ENCODE measurements around the gene UACA. TPM values are rescaled to one million over a fixed set of nuclear protein-coding genes. Genes with fewer than 3 reads are reported as not detected.
A peak's percentile ranks its signal among the peaks of the same experiment; 100 is the strongest.

Gene UACA
- total and polyA plus RNA-seq, 4 donors: 9.2 to 195 (median 37.9) TPM

DNA sequence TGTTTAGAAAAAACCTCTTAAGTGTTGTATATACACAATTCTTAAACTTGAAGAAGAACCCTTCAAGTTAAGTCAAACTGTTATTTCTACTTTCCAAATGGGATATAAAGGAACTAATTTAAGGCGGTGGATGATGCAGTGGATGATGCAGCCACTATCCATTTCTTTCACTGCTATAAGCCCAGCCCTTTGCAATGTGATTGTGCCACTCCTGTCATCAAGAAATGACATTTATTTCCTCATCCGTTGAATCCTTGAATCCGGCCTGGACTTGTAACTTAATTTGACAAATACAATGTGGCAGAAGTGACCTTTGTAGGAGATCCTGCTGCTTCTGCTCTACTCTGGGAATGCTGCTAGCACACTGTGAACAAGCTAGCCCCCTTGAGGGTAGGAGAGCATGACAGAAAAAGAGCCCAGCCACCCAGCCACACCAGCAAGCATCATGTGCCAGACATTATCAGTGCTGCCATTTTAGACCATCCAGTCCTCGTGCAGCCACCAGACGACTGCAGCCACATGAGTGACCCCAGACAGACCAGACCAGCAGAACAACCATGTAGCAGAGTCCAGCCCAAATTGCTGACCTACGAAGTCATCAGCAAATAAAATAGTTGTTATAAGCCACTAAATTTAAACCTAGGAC is 47.4 kb downstream of the UACA start:
- peaks cover 0 to 34% (median 3%) of the 10 kb centered on the region in 3 donors for H3K27me3 ChIP-seq (ENCODE audit: control insufficient read depth in 3 of 3, insufficient read depth in 3 of 3, low read length in 2 of 3)
- peaks cover 0 to 3% (median 0%) of the 10 kb centered on the region in 4 donors for H3K9me3 ChIP-seq (ENCODE audit: control insufficient read depth in 4 of 4, insufficient read depth in 3 of 4, low read length in 3 of 4)
- peak overlapping the region in 1 of 2 donors; percentile 37 for H3K27ac ChIP-seq (ENCODE audit: low read depth in 1 of 2, low read length in 1 of 2)
- no peak overlapping the region for H3K4me3 ChIP-seq
- DNase-seq (no peak), ATAC-seq (ENCODE audit: insufficient read depth, low FRiP score) (no peak)
- no peak for TF ChIP-seq CTCF (IDR thresholded peaks at IDR 0.05; ENCODE audit: control extremely low read depth, extremely low read depth)
- H3K4me1 ChIP-seq (ENCODE audit: control insufficient read depth in 5 of 5, insufficient read depth in 5 of 5, low read length in 5 of 5): peaks cover 0 to 37% (median 13%) of the 10 kb centered on the region in 5 donors
- H3K9ac ChIP-seq (ENCODE audit: insufficient read depth in 1 of 2, low read length in 2 of 2): no peak overlapping the region
- peaks cover 0 to 2% (median 0%) of the 10 kb centered on the region in 4 donors for H3K36me3 ChIP-seq (ENCODE audit: control insufficient read depth in 4 of 4, insufficient read depth in 4 of 4, low read length in 4 of 4)
- WGBS, 2 donors: 76 to 77% methylated on average over 6 of the region's 6 CpGs

GRCh38 chr15:70714565-70714964 is 48.8 kb downstream of the UACA start:
- peaks cover 0 to 3% (median 0%) of the 10 kb centered on the region in 4 donors for H3K9me3 ChIP-seq (ENCODE audit: control insufficient read depth in 4 of 4, insufficient read depth in 3 of 4, low read length in 3 of 4)
- H3K4me3 ChIP-seq: no peak overlapping the region
- peak in 2 of 3 donors; percentile 36 to 52 for DNase-seq
- ATAC-seq (ENCODE audit: insufficient read depth, low FRiP score): no peak
- WGBS, 2 donors: 29 to 52% methylated on average over 3 of the region's 3 CpGs
- no peak for TF ChIP-seq CTCF (IDR thresholded peaks at IDR 0.05; ENCODE audit: control extremely low read depth, extremely low read depth)
- H3K27ac ChIP-seq (ENCODE audit: low read depth in 1 of 2, low read length in 1 of 2): no peak overlapping the region
- peaks cover 0 to 37% (median 13%) of the 10 kb centered on the region in 5 donors for H3K4me1 ChIP-seq (ENCODE audit: control insufficient read depth in 5 of 5, insufficient read depth in 5 of 5, low read length in 5 of 5)
- H3K27me3 ChIP-seq (ENCODE audit: control insufficient read depth in 3 of 3, insufficient read depth in 3 of 3, low read length in 2 of 3): peaks cover 0 to 26% (median 0%) of the 10 kb centered on the region in 3 donors
- H3K36me3 ChIP-seq (ENCODE audit: control insufficient read depth in 4 of 4, insufficient read depth in 4 of 4, low read length in 4 of 4): no peaks in the 10 kb centered on the region
- H3K9ac ChIP-seq (ENCODE audit: insufficient read depth in 1 of 2, low read length in 2 of 2): no peak overlapping the region

DNA sequence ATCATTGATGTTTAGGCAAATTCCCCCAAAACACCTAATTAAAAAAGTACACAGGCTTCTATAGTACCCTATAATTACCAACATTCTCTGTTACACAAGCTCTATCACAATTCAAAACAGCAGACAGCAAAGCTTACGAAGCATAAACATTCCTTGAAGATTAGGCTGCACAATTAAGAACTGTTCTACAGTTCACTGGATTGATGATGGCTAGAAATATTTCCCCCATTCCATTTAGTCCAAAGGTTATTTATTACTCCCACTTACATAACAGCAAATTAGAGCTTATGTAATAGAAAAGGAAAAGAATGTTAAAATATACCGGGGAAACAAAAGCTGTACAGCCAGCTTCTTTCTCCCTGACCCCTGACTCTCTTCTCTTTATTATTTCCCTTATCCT is 49.3 kb downstream of the UACA start:
- TF ChIP-seq CTCF (IDR thresholded peaks at IDR 0.05; ENCODE audit: control extremely low read depth, extremely low read depth): no peak
- Histone ChIP-seq H3K27ac (ENCODE audit: low read depth in 1 of 2, low read length in 1 of 2) (no peak overlapping the region), H3K36me3 (ENCODE audit: control insufficient read depth in 4 of 4, insufficient read depth in 4 of 4, low read length in 4 of 4) (no peaks in the 10 kb centered on the region), H3K27me3 (ENCODE audit: control insufficient read depth in 3 of 3, insufficient read depth in 3 of 3, low read length in 2 of 3) (peaks cover 0 to 26% (median 0%) of the 10 kb centered on the region in 3 donors), H3K9me3 (ENCODE audit: control insufficient read depth in 4 of 4, insufficient read depth in 3 of 4, low read length in 3 of 4) (peaks cover 0 to 3% (median 0%) of the 10 kb centered on the region in 4 donors), H3K9ac (ENCODE audit: insufficient read depth in 1 of 2, low read length in 2 of 2) (no peak overlapping the region), H3K4me1 (ENCODE audit: control insufficient read depth in 5 of 5, insufficient read depth in 5 of 5, low read length in 5 of 5) (peaks cover 0 to 37% (median 13%) of the 10 kb centered on the region in 5 donors), H3K4me3 (no peak overlapping the region)
- 26 to 44% methylated on average over 2 of the region's 2 CpGs for WGBS, 2 donors
- no peak for ATAC-seq (ENCODE audit: insufficient read depth, low FRiP score)
- DNase-seq: peak in 2 of 3 donors; percentile 83 to 85

Measured in lung (tissue), 12 donors.